ENCODE data around the gene PLEKHG3. TPM values are rescaled to one million over a fixed set of nuclear protein-coding genes. Genes with fewer than 3 reads are reported as not detected.

The PLEKHG3 gene
- total and polyA plus RNA-seq, 4 donors = 8.4 to 21.3 (median 14.6) TPM

GRCh38 chr14:64753374-64753773, 49.1 kb downstream of the PLEKHG3 start (continued):
- TF ChIP-seq SP1 (IDR thresholded peaks at IDR 0.05) = no peak

GRCh38 chr14:64753999-64754398, 49.8 kb downstream of the PLEKHG3 start:
- TF ChIP-seq SP1 (IDR thresholded peaks at IDR 0.05) (no peak), HNF4G (IDR thresholded peaks at IDR 0.05) (no peak)
- Histone ChIP-seq H3K27ac (ENCODE audit: low read depth in 1 of 2, low read length in 2 of 2) (no peak overlapping the region), H3K27me3 (ENCODE audit: control insufficient read depth in 4 of 4, insufficient read depth in 4 of 4, low read length in 3 of 4) (no peaks in the 10 kb centered on the region), H3K9ac (ENCODE audit: low read depth in 1 of 2, low read length in 2 of 2) (no peak overlapping the region), H3K4me1 (ENCODE audit: control insufficient read depth in 4 of 4, insufficient read depth in 4 of 4, low read length in 3 of 4) (peaks cover 0 to 2% (median 0%) of the 10 kb centered on the region in 4 donors), H3K4me3 (ENCODE audit: low read depth in 1 of 3, low read length in 3 of 3) (no peak overlapping the region), H3K36me3 (ENCODE audit: control insufficient read depth in 4 of 4, insufficient read depth in 3 of 4, low read depth in 1 of 4, low read length in 3 of 4) (peaks cover 0 to under 1% (median 0%) of the 10 kb centered on the region in 4 donors), H3K9me3 (ENCODE audit: control insufficient read depth in 4 of 4, low read length in 3 of 4) (no peaks in the 10 kb centered on the region)
- WGBS = 93% methylated on average over 4 of the region's 4 CpGs
- no peak for DNase-seq (ENCODE audit: low spot score)

DNA sequence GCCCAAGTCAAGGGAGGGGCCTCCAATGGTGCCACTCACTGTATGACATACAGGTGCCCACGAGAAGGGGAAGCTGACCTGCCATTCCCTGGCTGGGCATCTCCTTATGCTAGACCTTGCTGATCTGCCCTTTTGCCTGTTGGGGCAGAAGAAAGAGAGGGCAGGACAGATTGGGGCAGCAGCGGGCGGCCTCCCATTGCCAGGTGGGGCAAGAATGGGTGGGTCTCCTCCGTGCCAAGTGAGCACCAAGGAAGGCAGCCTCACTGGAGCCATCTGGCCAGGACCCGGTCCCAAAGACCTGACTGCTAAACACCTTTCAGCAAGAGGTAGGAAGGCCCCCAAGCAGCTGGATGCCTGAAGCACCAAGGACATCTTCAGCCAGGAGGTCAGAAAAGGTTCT, 50.5 kb downstream of the PLEKHG3 start:
- Histone ChIP-seq H3K9ac (ENCODE audit: low read depth in 1 of 2, low read length in 2 of 2) (no peak overlapping the region), H3K4me3 (ENCODE audit: low read depth in 1 of 3, low read length in 3 of 3) (no peak overlapping the region), H3K27ac (ENCODE audit: low read depth in 1 of 2, low read length in 2 of 2) (no peak overlapping the region), H3K4me1 (ENCODE audit: control insufficient read depth in 4 of 4, insufficient read depth in 4 of 4, low read length in 3 of 4) (peaks cover 0 to 2% (median 0%) of the 10 kb centered on the region in 4 donors), H3K27me3 (ENCODE audit: control insufficient read depth in 4 of 4, insufficient read depth in 4 of 4, low read length in 3 of 4) (no peaks in the 10 kb centered on the region), H3K36me3 (ENCODE audit: control insufficient read depth in 4 of 4, insufficient read depth in 3 of 4, low read depth in 1 of 4, low read length in 3 of 4) (no peaks in the 10 kb centered on the region), H3K9me3 (ENCODE audit: control insufficient read depth in 4 of 4, low read length in 3 of 4) (no peaks in the 10 kb centered on the region)
- TF ChIP-seq JUND (IDR thresholded peaks at IDR 0.05) (no peak), NR2F2 (IDR thresholded peaks at IDR 0.05) (no peak)
- no peak for DNase-seq (ENCODE audit: low spot score)
- 88% methylated on average over 5 of the region's 5 CpGs for WGBS

DNA sequence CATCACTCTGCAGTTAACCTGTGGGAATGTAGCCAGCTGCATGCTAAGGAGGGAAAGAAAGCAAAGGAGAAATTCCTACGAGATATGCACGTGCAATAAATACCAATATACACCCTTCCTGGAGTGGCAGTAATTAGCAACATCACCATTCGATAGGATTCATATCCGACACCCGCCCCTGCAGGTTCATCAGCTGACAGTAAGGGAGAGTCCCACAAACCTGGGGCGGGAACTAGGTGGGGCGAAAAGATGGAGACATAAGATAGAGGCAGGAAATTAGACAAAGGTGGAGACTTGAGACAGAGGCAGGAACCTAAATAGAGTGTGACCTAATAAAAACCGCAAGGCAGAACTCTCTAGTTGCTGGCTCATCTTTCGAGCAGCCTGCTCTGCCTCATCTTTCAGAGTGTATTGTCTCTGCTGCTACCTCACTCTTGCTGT, 51.6 kb downstream of the PLEKHG3 start:
- no peaks in the 10 kb centered on the region for H3K36me3 ChIP-seq (ENCODE audit: control insufficient read depth in 4 of 4, insufficient read depth in 3 of 4, low read depth in 1 of 4, low read length in 3 of 4)
- no peak overlapping the region for H3K4me3 ChIP-seq (ENCODE audit: low read depth in 1 of 3, low read length in 3 of 3)
- 71% methylated on average over 9 of the region's 9 CpGs for WGBS
- H3K27ac ChIP-seq (ENCODE audit: low read depth in 1 of 2, low read length in 2 of 2) = no peak overlapping the region
- H3K9me3 ChIP-seq (ENCODE audit: control insufficient read depth in 4 of 4, low read length in 3 of 4) = no peaks in the 10 kb centered on the region
- TF ChIP-seq HNF4A (conservative IDR thresholded peaks at IDR 0.05) (no peak), GABPA (IDR thresholded peaks at IDR 0.05 in 1 of 2, conservative IDR thresholded peaks at IDR 0.05 in 1 of 2) (no peak), FOXA2 (IDR thresholded peaks at IDR 0.05) (no peak), EGR1 (IDR thresholded peaks at IDR 0.05; ENCODE audit: low read depth in 2 of 2) (no peak)
- TF ChIP-seq, protein P1, sequence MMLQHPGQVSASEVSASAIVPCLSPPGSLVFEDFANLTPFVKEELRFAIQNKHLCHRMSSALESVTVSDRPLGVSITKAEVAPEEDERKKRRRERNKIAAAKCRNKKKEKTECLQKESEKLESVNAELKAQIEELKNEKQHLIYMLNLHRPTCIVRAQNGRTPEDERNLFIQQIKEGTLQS (IDR thresholded peaks at IDR 0.05) = no peak
- peaks cover 0 to 2% (median 0%) of the 10 kb centered on the region in 4 donors for H3K4me1 ChIP-seq (ENCODE audit: control insufficient read depth in 4 of 4, insufficient read depth in 4 of 4, low read length in 3 of 4)
- H3K27me3 ChIP-seq (ENCODE audit: control insufficient read depth in 4 of 4, insufficient read depth in 4 of 4, low read length in 3 of 4) = no peaks in the 10 kb centered on the region
- H3K9ac ChIP-seq (ENCODE audit: low read depth in 1 of 2, low read length in 2 of 2) = no peak overlapping the region
- DNase-seq (ENCODE audit: low spot score) = no peak

DNA sequence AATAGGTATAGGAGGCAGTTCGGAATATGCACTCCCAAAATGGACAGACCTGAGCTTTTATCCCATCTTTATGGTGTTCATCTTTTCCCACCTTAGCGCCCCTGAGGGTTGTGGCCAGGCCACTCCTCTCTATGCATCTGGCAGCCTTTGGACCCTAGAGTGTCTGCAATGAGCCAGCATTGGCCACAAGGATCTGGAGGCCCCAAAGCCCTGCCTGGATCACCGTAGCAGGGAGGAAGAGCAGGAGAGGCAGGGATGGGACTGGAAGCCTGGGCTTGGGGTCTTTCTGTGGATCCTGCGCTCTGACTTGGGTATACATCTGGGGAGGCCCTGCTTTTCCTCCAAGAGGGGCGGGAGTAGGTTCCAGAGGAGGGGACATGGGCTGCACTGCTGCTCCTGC, 52.5 kb downstream of the PLEKHG3 start:
- Histone ChIP-seq H3K27me3 (ENCODE audit: control insufficient read depth in 4 of 4, insufficient read depth in 4 of 4, low read length in 3 of 4) (no peaks in the 10 kb centered on the region), H3K4me1 (ENCODE audit: control insufficient read depth in 4 of 4, insufficient read depth in 4 of 4, low read length in 3 of 4) (peaks cover 0 to 2% (median 0%) of the 10 kb centered on the region in 4 donors), H3K27ac (ENCODE audit: low read depth in 1 of 2, low read length in 2 of 2) (no peak overlapping the region), H3K4me3 (ENCODE audit: low read depth in 1 of 3, low read length in 3 of 3) (no peak overlapping the region), H3K9me3 (ENCODE audit: control insufficient read depth in 4 of 4, low read length in 3 of 4) (no peaks in the 10 kb centered on the region), H3K36me3 (ENCODE audit: control insufficient read depth in 4 of 4, insufficient read depth in 3 of 4, low read depth in 1 of 4, low read length in 3 of 4) (no peaks in the 10 kb centered on the region), H3K9ac (ENCODE audit: low read depth in 1 of 2, low read length in 2 of 2) (no peak overlapping the region)
- 92% methylated on average over 5 of the region's 5 CpGs for WGBS
- DNase-seq (ENCODE audit: low spot score) = no peak
- TF ChIP-seq JUND (IDR thresholded peaks at IDR 0.05) = no peak

Data from liver (tissue), 9 donors.